ENCODE measurements around the gene EGFL6. TPM values are rescaled to one million over a fixed set of nuclear protein-coding genes. Genes with fewer than 3 reads are reported as not detected.
"Not testable (repeated sequence)": the region's sequence is repeated elsewhere in the genome, so short reads cannot be mapped to it uniquely, and the experiment has no call there.

EGFL6 gene
- total RNA-seq, 1 experiment from 2014 or later = not detected

DNA sequence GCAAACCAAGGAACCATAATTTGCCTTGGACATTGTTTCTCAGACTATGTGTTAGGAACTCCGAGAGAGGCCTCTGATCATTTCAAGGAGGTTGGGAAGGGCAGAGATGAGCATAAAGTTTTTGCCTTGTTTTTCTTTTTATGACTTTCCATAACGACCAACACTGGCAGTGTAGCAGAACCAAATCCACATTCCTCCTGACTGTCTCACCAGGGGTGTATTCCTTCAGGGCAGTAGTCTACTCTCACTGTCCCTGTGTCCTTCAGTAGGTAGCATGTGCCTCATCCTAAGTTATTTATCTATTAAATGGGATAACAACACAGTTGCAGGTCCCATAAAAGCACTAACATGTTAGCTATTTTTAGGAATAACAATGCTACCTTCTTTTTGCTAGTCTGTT, 20.8 kb downstream of the EGFL6 start:
- no peak for DNase-seq (ENCODE audit: low read depth)

DNA sequence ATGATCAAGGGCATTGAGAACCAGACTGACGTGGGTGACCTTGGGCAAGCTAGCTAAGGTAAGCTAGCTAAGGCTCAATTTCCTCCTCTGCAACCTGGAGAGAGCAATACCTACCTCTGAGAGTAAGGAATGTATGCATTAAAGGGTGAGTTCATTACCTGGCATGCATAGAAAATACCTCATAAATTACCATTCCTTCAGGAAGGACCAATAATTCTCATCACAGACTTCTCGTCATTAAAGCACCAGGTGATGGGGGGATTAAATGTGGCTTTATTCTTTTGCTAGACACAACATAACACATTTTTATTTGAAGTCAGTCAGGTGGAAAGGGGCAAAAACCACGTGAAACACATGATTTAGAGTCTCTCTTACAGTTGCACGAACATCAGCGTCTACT, 21.5 kb downstream of the EGFL6 start:
- no peak for DNase-seq (ENCODE audit: low read depth)

DNA sequence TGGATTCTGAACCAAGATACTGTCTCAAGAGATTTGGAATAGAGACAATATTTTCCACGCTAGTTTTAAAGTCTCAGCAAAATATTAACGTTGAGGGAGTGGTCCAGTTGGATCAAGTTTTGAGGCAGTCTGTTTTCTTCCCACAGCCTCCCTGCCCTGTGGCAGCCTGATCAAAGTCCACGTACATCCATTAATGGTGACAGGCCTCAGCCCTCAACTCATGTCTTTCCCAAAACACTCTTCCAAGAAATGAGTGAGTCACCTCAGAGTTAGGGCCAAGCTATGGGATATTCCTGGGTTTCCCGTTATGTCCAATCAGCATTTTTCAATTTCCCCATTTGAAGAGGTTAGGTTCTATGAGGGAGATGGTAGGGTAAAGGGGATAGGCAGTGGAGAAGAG, 28.5 kb downstream of the EGFL6 start:
- peak; percentile 1 for DNase-seq (ENCODE audit: low read depth)

DNA sequence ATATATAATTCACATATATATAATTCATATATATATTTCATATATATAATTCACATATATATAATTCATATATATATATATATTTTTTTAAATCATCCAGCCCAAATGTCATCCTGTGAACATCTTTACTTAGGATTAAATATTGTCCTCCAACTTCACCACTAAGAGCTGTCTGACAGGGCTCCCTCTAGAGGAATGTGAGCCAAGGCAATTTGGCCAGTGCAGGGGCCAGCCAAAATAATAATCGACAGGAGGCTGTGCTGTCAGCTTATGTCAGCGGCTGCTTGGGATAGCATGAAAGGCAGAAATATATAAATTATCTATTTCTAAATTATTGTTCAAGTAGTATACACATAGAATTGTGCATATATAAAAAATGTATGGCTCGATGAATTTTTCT, 29.5 kb downstream of the EGFL6 start:
- peak; percentile 5 for DNase-seq (ENCODE audit: low read depth)

DNA sequence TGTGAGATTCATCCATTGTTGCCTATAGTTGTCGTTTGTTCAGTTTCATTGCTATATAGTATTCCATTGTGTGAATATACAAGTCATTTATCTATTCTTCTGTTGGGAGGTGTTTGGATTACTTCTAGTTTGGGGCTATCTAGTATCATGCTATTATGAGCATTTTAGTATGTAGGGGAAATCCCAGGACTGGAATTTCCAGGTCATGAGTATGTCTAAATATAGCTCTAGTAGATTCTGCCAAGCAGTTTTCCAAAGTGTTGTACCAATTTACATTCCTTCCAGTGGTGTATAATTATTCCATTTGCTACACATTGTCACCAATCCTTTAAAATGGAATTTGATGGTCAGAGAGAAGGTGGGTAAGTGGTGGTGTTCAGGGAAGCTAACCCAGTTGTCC, 30.1 kb downstream of the EGFL6 start:
- no peak for DNase-seq (ENCODE audit: low read depth)

DNA sequence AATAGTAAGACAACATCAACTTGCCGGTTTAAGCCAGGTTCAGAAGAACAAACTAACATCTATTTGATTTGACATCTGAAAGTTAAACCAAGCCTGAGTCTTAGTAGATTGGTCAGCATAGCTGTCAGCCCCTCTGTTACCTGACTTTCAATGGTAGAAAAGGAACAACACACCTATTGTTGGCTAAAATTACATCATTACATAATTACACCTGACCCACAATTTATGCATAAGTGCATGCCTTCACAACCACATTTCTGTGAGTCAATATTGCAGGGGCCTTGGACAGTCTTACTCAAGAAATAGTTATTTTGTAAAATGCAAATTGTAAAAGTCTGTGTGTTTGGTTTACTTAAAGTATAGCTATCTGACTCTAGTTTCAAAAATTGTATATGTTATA, 36.2 kb downstream of the EGFL6 start:
- no peak for DNase-seq (ENCODE audit: low read depth)

DNA sequence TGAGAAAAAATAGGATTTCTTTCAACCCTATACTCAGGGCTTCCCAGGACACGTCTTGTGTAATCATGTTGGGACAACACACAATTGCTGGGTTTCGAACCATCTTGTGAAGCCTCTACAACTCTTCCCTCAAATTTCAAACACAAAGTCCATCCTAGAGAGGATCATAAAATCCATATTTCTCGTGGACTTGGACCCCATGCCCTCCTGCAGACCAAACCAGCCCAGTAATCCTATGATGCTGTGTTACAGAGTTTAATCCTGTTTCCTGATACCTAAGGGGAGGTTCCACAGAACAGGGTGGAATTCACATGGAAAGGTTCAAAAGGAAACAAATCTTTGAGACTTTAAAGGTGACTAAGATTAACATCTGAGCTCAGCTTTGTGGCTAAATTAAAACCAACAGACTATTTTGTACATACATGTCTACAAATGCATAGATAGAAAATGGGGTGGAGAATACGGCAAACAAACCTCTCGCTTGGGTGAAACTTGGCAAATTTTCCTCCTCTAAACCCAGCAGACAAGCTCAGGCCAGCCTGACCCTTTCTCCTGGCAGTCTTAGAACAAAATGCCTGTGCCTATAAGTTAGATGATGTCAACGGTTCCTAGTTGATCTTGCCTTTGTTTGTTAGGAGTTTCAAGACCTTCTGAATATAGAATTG, 38.1 kb downstream of the EGFL6 start:
- no peak for DNase-seq (ENCODE audit: low read depth)

DNA sequence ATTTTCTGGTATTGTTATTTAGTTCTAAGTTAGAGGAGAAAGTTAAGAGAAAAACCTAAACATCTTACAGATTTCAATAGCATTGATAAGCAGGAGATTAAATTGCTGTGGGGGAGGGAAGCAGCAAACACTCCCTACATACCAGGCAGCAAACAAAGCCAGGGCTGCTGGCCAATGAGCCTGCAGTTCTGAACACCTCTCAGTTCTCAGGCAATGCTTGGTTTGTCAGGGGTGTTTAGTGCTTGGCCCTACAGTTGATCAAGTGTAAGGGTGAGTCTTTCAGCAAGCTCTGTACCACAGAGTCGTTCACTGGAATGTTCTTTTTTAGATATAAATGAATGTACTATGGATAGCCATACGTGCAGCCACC, 38.6 kb downstream of the EGFL6 start:
- DNase-seq (ENCODE audit: low read depth) = no peak

DNA sequence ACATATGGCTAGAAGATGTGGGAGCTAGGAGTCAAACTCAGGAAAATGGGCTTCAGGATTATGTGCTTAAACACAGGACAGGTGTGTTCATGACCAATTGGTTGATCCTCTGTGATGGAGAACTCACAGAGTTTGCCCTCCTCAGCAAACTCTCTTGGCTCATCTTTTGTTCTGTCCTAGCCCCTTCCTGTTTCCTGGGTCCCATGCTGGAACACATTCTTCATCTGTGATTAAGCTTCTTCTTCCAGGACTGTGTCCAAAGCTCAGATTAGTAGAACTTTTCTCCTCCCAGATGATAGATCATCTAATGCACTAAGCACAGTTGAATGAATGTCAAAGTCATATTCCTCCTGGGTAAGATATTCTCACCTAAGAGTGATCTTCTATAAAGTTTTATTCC, 44.8 kb downstream of the EGFL6 start:
- DNase-seq (ENCODE audit: low read depth) = no peak

DNA sequence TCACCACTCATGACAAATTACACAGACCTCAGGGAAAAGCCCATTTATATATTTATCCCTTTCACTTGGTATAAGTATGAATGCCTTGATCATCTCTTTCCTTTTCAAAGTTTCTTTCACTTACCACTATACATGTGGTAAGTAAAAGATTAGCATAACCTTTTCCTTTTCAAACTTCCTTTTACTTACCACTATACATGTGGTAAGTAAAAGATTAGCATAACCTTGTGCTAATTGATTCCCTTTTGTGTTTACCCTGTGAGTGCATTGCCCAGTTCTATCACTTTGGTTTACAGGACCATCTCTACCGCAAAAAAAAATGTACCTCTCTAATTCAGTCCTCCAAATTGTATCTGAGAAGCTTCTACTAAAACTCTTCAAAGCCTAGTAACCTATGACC, 50.8 kb downstream of the EGFL6 start:
- no peak for DNase-seq (ENCODE audit: low read depth)

DNA sequence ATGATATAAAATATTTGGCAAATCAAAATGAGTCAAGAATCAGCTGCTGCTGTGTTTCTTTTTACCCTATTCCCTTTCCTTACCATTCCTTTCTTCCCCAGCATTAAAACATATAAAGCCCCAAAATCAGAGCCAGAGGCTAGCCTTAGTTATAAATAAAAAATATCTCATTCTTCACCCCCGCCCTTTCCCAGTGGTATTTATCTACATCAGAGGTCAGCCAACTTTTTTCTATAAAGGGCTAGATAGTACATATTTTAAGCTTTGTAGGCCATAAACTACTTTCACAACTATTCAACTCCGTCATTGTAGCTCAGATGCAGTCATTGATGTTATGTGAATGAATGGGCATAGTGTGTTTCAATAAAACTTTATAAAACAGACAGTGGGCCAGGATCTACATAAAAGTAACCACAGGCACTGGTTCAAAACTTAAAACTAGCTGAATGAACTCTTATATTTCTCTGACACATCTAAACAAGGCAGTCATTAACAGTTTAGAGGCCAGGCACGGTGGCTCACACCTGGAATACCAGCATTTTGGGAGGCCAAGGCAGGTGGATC, 53.1 kb downstream of the EGFL6 start:
- no peak for DNase-seq (ENCODE audit: low read depth)

DNA sequence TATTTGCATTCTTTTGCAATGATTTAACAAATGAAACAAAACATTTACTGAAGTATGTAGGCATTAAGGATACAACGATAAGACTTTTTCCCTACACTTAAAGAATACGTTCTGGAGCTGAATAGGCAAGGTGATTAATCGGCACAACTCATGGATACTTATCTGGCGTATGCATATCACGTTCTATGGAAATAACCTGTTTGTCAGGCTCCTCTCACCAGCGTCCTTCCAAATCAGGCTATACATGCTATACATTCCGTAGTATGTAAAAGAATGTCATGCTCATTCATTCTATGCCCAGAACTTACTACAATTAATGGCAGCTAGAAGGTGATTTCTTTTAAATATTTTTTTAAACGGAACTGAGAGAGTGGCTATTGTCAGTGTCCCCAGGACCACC, 57.9 kb downstream of the EGFL6 start:
- DNase-seq (ENCODE audit: low read depth) = no peak

DNA sequence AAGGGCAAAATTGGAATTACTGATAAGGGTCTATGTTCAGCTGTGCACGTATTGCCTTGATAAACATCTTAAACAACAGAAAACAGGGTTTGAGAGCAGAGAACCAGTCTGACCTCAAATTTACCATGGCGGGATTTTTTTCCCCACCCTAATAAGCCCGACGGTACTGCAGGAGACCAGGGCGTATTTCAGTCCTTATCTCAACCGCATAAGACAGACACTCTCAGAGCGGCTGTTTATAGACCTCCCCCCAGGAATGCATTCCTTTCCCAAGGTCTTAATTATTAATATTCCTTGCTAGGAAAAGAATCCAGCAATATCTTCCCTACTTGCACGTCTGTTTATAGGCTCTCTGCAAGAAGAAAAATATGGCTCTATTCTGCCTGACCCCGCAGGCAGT, 67.8 kb downstream of the EGFL6 start:
- DNase-seq (ENCODE audit: low read depth) = not testable (repeated sequence)

DNA sequence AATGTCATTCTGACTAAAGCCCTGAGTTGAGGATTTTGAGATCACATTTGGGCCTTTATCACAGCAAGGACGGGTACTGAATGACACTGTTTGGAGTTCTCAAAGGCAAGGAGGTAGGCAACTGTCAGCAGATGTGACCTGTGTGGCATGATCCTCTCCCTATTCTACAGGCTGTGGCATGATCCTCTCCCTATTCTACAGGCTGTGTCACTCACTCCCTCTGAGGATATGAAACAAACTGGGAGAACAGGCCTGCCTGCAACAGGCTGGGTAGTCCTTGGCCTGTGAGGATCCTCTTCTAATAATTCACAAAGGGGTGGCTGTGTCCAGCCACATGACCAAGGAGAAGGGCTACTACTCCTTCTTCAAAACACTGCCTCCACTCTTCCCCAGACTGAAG, 68.6 kb downstream of the EGFL6 start:
- no peak for DNase-seq (ENCODE audit: low read depth)

DNA sequence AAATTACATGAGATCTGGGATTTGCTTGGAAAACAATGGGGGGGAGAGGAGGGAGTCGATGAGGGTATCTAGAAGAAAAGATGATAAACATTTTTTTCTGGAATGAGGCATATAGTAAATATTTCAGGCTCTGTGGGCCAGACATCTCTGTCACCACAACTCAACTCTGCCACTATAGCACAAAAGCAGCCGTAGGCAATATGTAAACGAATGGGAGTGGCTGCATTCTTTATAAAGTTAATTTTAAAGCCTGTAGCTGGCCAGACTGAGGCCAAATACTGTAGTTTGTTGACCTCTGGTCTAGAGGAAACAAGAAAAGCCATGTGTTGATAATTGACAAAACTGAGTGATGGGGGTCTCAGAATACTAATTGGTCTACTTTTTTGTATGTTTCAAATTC, 69.4 kb downstream of the EGFL6 start:
- no peak for DNase-seq (ENCODE audit: low read depth)

DNA sequence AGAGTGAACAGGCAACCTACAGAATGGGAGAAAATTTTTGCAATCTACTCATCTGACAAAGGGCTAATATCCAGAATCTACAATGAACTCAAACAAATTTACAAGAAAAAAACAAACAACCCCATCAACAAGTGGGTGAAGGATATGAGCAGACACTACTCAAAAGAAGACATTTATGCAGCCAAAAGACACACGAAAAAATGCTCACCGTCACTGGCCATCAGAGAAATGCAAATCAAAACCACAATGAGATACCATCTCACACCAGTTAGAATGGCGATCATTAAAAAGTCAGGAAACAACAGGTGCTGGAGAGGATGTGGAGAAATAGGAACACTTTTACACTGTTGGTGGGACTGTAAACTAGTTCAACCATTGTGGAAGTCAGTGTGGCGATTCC, 72.3 kb downstream of the EGFL6 start:
- not testable (repeated sequence) for DNase-seq (ENCODE audit: low read depth)

DNA sequence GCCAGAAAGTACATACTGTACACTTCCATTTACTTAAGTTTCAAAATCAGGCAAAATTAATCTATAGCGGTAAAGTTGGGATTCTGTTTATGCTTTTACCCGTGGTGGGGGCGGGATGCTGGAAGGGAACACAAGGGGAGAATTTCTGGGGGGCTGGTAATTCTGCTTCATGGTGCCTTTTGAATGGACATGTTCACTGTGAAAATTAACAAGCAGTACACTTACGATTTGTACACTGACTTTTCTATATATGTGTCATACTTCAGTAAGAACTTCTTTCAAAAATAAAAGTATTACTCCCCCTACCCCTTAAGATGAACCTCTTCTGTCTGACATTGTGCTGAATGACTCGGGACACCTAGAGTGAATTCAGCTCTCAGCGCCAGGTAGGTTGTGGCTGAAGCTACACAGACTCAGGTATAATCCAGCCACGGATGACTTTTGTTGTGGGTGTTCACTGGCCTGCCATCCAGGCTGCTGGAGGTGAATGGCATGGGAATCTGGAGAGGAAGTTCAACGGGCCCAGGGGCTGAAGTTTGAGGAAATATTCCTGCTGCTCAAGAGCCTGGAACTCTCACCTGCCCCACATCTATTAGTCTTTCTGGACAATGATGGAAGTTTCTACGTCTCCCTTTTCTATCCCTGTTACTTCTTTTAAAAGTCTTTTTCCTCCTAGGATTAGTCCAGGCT, 76.2 kb downstream of the EGFL6 start:
- no peak for DNase-seq (ENCODE audit: low read depth)

DNA sequence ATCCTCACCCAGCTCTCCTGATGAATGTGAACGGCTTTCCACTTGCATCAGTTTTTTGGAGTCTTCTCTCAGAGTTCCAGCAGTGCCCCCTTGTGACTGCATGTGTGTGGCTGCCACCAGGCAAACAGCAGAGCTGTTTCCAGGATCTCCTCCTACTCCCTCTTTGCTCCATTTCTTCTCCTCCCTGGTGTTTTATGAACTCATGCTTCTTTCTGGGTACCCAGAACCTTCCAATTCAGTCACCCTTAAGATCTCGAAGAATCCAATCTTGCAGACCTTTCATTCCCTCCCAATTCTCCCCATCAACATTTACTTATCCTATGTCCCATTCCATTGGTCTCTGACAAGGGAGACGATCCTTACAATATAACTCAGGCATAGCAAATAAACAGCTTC, 76.8 kb downstream of the EGFL6 start:
- peak; percentile 54 for DNase-seq (ENCODE audit: low read depth)

DNA sequence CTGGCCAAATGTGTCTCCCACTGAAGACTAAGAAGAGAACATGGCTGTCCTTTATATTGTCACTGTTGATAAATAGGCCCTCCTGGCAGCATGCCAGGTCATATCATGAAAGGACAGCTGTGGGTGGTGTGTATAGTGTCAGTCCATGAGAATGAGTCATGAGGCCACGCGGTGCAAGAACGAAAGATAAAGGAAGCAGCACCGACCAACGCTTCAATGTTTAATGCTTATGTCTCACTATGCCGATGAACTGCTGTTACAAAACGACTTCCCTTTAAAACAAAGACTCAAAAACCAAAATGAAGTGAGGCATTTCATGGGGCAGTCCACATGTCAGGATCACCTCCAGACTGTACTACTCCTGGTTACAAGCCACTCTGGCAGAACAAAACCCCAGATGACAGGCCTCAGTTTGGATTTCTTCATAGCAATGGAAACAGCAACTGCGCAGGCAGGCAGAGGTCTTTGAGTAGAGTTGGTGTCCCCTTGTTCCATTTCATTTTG, 78.4 kb downstream of the EGFL6 start:
- DNase-seq (ENCODE audit: low read depth) = peak; percentile 82

DNA sequence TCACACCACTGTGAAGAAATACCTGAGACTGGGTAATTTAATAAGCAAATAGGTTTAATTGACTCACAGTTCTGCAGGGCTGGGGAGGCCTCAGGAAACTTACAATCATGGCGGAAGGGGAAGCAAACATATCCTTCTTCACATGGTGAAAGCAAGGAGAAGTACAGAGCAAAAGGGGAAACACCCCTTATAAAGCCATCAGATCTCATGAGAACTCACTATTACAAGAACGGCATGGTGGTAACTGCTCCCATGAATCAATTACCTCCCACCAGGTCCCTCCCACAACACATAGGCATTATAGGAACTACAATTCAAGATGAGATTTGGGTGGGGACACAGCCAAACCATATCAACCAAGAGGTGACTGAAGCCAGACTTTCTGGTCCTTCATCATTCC, 78.9 kb downstream of the EGFL6 start:
- DNase-seq (ENCODE audit: low read depth) = not testable (repeated sequence)

DNA sequence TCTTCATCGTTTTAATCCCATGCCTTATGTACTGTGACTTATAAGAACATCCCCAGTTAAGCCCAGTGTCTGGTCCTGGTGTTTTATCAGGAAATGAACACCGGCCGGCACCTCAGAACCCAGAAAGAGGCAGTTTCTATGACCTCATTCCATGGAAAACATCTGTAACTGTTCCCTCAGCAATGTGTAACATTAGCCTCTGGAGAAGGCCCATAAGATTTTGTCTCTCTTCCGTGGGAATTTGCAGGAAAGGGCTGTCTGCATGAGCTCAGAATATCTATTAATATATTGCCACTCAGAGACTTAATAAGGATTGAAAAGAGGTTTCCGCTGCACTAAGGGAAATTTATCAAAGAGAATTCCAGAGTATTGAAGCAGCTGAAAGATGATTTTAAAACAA, 80.4 kb downstream of the EGFL6 start:
- DNase-seq (ENCODE audit: low read depth) = no peak

DNA sequence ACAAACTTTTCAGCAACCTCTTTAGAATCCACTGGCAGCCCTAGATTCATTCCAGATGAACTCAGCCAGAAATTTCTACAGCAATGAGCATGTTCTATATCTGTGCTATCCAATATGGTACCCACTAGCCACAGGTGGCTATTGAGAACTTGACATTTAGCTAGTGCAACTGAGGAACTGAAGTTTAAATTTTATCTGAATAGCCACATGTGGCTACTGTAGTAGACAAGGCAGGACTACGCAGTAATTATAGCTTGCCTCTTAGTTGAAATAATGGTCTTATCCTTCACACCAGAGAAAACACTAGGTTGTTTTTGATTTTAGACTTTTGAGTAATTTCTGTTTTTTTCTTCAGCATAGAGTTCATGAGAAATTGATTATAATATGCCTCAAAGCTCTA, 80.9 kb downstream of the EGFL6 start:
- DNase-seq (ENCODE audit: low read depth) = no peak

DNA sequence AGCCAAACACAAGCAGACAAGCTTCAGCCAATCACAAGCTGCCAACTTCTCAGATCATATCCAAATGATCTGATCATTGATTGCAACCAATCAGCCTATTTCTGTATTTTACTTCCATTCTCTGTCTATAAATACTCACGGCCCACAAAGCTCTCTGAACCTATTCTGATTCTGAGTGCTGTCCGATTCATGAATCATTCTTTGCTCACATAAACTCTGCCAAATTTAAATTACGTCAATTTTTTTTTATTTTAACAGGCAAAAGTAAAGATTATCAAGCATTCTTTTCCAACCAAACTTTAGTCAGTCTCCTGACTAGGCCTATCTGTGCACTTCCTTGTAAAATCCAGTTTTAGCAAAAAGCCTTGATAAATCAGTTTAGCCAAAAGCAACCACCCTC, 81.7 kb downstream of the EGFL6 start:
- no peak for DNase-seq (ENCODE audit: low read depth)

Measured in LHCN-M2 (cell line).